Measurements from ENCODE around the gene JSRP1. TPM values are rescaled to one million over a fixed set of nuclear protein-coding genes. Genes with fewer than 3 reads are reported as not detected.
A peak's percentile ranks its signal among the peaks of the same experiment; 100 is the strongest.
"Not testable (repeated sequence)": the region's sequence is repeated elsewhere in the genome, so short reads cannot be mapped to it uniquely, and the experiment has no call there.

JSRP1 gene
- polyA plus RNA-seq, 1 donor = 2.2 TPM

GRCh38 chr19:2282062-2282861 is 26.0 kb upstream of the JSRP1 start, which contains the start of gene PEAK3:
Gene PEAK3, minus strand, starts transcription at chr19:2282175. Its CDS starts 1,244 bp downstream, at chr19:2280931.
- no CpG with 5 or more reads among the region's 41 CpGs for WGBS (ENCODE audit: insufficient coverage, low lambda C conversion rate)
- Histone ChIP-seq H3K36me3 (ENCODE audit: control insufficient read depth, insufficient read depth, low read length) (no peaks in the 10 kb centered on the region), H3K27me3 (ENCODE audit: control insufficient read depth, insufficient read depth, low read length) (peaks cover 35% of the 10 kb centered on the region), H3K9me3 (ENCODE audit: control insufficient read depth, low read depth, low read length) (peaks cover 8% of the 10 kb centered on the region), H3K4me1 (ENCODE audit: control insufficient read depth, insufficient read depth, low read length) (peaks cover 18% of the 10 kb centered on the region), H3K4me3 (ENCODE audit: low read length) (peak within 1 kb of the TSS; percentile 6), H3K27ac (ENCODE audit: low read length) (no peak within 1 kb of the TSS)
- DNase-seq = peak in 1 of 2 donors; percentile 61

GRCh38 chr19:2281265-2282061 is 25.2 kb upstream of the JSRP1 start:
- not testable (repeated sequence) for H3K27ac ChIP-seq (ENCODE audit: low read length); H3K4me3 ChIP-seq (ENCODE audit: low read length); H3K9me3 ChIP-seq (ENCODE audit: control insufficient read depth, low read depth, low read length); H3K36me3 ChIP-seq (ENCODE audit: control insufficient read depth, insufficient read depth, low read length); DNase-seq
- peaks cover 18% of the 10 kb centered on the region for H3K4me1 ChIP-seq (ENCODE audit: control insufficient read depth, insufficient read depth, low read length)
- no CpG with 5 or more reads among the region's 16 CpGs for WGBS (ENCODE audit: insufficient coverage, low lambda C conversion rate)
- peaks cover 27% of the 10 kb centered on the region for H3K27me3 ChIP-seq (ENCODE audit: control insufficient read depth, insufficient read depth, low read length)

DNA sequence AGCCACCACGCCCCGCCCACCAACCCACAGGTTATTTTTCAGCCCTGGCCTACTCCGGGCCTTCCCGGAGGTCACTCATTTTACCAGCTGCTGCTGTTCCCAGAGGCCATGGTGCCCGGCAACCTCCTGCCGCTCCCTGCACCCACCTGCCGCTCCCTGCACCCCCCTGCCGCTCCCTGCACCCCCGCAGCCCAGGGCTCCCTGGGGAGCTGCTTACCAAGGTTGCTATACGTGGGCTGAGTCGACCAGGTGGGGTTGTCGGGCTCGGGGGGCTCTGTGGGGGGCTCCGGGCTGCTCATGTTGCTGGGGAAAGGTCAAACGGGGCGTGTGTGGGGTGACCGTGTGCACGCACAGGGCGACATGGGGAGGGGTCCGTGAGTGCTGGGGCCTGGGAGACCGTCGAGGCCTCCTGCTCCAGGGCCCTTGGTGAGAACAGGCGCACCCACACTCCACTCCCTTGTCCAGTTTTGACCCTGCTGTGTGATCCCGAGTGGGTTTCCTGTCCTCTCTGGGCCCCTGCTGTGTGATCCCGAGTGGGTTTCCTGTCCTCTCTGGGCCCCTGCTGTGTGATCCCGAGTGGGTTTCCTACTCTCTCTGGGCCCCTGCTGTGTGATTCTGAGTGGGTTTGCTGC is 24.5 kb upstream of the JSRP1 start:
- DNase-seq = no peak
- WGBS (ENCODE audit: insufficient coverage, low lambda C conversion rate) = no CpG with 5 or more reads among the region's 26 CpGs
- Histone ChIP-seq H3K4me1 (ENCODE audit: control insufficient read depth, insufficient read depth, low read length) (peaks cover 18% of the 10 kb centered on the region), H3K4me3 (ENCODE audit: low read length) (no peak overlapping the region), H3K36me3 (ENCODE audit: control insufficient read depth, insufficient read depth, low read length) (peaks cover 3% of the 10 kb centered on the region), H3K9me3 (ENCODE audit: control insufficient read depth, low read depth, low read length) (peaks cover 8% of the 10 kb centered on the region), H3K27me3 (ENCODE audit: control insufficient read depth, insufficient read depth, low read length) (peaks cover 22% of the 10 kb centered on the region), H3K27ac (ENCODE audit: low read length) (no peak overlapping the region)

- DNase-seq = peak in 1 of 2 donors; percentile 51
- Histone ChIP-seq H3K4me3 (ENCODE audit: low read length) (no peak overlapping the region), H3K27me3 (ENCODE audit: control insufficient read depth, insufficient read depth, low read length) (peaks cover 22% of the 10 kb centered on the region), H3K36me3 (ENCODE audit: control insufficient read depth, insufficient read depth, low read length) (peaks cover 11% of the 10 kb centered on the region), H3K9me3 (ENCODE audit: control insufficient read depth, low read depth, low read length) (peaks cover 8% of the 10 kb centered on the region), H3K27ac (ENCODE audit: low read length) (no peak overlapping the region), H3K4me1 (ENCODE audit: control insufficient read depth, insufficient read depth, low read length) (peaks cover 27% of the 10 kb centered on the region)
- WGBS (ENCODE audit: insufficient coverage, low lambda C conversion rate) = no CpG with 5 or more reads among the region's 33 CpGs
Observed at GRCh38 chr19:2278459-2279158, 22.4 kb upstream of the JSRP1 start.

DNA sequence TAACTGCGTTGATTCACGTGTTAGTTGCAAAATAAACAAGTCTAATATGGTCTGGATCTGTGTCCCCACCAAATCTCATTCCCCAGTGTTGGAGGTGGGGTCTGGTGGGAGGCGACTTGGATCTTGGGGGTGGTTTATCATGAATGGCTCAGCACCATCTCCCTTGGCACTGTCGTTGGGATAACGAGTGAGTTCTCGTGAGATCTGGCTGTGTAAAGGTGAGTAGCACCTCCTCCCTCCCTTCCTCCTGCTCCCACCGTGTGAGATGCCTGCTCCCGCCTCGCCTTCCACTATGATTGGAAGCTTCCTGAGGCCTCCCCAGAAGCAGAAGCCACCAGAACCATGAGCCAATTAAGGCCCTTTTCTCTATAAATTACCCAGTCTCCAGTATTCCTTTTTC is 20.9 kb upstream of the JSRP1 start:
- peaks cover 10% of the 10 kb centered on the region for H3K27me3 ChIP-seq (ENCODE audit: control insufficient read depth, insufficient read depth, low read length)
- 82% methylated on average over 3 of the region's 9 CpGs for WGBS (ENCODE audit: insufficient coverage, low lambda C conversion rate)
- H3K27ac ChIP-seq (ENCODE audit: low read length) = no peak overlapping the region
- H3K9me3 ChIP-seq (ENCODE audit: control insufficient read depth, low read depth, low read length) = peaks cover 8% of the 10 kb centered on the region
- H3K4me3 ChIP-seq (ENCODE audit: low read length) = no peak overlapping the region
- H3K36me3 ChIP-seq (ENCODE audit: control insufficient read depth, insufficient read depth, low read length) = peaks cover 24% of the 10 kb centered on the region
- no peak for DNase-seq
- peaks cover 35% of the 10 kb centered on the region for H3K4me1 ChIP-seq (ENCODE audit: control insufficient read depth, insufficient read depth, low read length)

DNA sequence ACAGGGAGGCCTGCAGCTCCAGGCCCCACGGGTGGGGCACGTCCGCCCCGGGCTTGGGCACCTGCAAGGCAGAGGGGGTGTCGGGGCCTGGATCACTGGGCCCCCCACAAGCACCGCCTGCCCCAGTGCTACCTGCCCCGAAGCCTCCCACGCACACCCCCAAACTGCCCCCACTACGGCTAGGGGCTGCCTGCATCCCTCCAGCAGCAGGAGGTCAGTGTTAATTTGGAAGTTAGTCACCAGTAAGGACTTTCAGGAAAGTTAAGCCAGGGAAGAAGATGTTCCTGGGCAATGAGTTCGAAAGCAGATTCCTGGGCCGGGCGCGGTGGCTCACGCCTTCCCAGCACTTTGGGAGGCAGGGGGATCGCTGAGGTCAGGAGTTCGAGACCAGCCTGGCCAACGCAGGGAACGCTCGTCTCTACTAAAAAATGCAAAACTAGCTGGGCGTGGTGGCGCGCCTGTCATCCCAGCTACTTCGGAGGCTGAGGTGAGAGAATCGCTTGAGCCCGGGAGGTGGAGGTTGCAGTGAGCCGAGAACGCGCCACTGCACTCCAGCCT is 20.3 kb upstream of the JSRP1 start:
- WGBS (ENCODE audit: insufficient coverage, low lambda C conversion rate) = no CpG with 5 or more reads among the region's 28 CpGs

DNA sequence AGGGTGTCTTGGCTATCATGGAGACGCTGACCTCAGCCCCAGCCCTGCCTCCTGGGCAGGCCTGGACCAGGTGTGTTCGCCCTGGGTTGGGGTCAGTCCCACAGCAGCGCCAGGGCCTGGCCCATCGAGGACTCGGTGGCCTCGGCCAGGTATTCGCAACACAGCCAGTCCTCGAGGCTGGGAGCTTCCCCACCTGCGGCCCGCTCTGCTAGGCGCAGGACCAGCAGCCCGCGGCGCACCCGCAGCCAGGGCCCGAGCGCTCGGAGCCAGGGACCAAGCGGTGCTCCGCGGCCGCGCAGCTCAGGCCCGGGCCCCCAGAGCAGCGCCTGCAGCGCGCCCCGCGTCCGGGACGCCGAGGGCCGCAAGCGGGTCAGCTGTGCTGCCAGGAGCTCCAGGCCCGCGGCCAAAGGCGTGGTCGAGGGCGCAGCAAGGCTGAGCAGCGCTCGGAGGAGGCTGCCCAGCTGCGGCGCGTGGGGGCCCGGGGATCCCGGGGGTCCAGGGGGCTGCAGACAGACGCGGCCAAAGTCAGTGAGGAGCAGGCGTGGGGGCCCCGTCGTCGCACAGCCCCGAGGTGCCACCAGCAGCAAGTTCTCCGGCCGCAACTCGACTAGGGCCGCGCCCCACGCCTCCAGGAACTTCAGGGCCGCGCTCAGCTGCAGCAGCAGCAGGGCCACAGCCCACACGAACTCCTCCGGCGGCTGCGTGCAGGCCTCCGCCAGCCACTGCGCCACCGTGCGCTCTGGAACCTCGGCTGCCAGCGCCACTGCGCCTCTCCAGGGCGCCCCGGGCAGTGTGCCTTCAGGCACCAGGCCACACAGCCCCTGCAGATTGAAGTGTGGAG is 19.6 kb upstream of the JSRP1 start:
- no CpG with 5 or more reads among the region's 74 CpGs for WGBS (ENCODE audit: insufficient coverage, low lambda C conversion rate)
- no peak for DNase-seq
- Histone ChIP-seq H3K4me1 (ENCODE audit: control insufficient read depth, insufficient read depth, low read length) (peaks cover 36% of the 10 kb centered on the region), H3K9me3 (ENCODE audit: control insufficient read depth, low read depth, low read length) (peaks cover 4% of the 10 kb centered on the region), H3K27ac (ENCODE audit: low read length) (no peak overlapping the region), H3K36me3 (ENCODE audit: control insufficient read depth, insufficient read depth, low read length) (peaks cover 33% of the 10 kb centered on the region), H3K4me3 (ENCODE audit: low read length) (no peak overlapping the region), H3K27me3 (ENCODE audit: control insufficient read depth, insufficient read depth, low read length) (peaks cover 4% of the 10 kb centered on the region)

More for the DNA sequence above, 20.3 kb upstream of the JSRP1 start:
- peaks cover 4% of the 10 kb centered on the region for H3K27me3 ChIP-seq (ENCODE audit: control insufficient read depth, insufficient read depth, low read length)
- no peak for DNase-seq
- no peak overlapping the region for H3K27ac ChIP-seq (ENCODE audit: low read length)
- no peak overlapping the region for H3K4me3 ChIP-seq (ENCODE audit: low read length)
- peaks cover 4% of the 10 kb centered on the region for H3K9me3 ChIP-seq (ENCODE audit: control insufficient read depth, low read depth, low read length)
- H3K4me1 ChIP-seq (ENCODE audit: control insufficient read depth, insufficient read depth, low read length) = peaks cover 35% of the 10 kb centered on the region
- H3K36me3 ChIP-seq (ENCODE audit: control insufficient read depth, insufficient read depth, low read length) = peaks cover 29% of the 10 kb centered on the region

DNA sequence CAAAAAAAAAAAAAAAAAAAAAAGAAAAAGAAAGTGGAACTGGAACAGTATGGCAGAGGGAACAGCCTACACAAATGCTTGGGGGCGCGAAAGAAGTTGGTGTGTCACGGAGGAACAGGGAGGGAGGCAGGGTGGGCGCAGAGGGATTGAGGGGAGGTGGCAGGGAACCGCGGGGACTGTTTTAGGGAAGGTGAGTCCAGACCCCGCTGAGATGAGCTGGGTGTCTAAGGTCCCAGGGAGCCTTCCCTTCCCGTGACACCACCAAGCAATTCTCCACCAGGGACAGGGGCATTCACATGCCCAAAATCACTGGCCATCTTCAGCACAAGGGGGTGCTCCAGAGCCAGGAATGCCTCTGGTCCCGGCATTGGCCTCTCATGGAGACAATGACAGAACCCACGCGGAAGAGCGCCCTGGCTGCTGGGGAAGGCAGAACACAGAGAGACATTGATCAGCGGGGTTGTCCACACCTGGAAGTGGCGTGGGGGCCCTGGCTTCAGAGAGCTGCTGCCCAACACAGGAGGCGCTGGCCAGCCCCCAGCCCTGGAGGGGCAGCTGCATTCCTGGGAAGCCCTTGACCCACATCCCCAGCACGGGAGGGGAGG is 18.8 kb upstream of the JSRP1 start:
- no peak overlapping the region for H3K4me3 ChIP-seq (ENCODE audit: low read length)
- H3K9me3 ChIP-seq (ENCODE audit: control insufficient read depth, low read depth, low read length) = peaks cover 4% of the 10 kb centered on the region
- WGBS (ENCODE audit: insufficient coverage, low lambda C conversion rate) = 100% methylated on average over 4 of the region's 16 CpGs
- H3K27ac ChIP-seq (ENCODE audit: low read length) = no peak overlapping the region
- H3K4me1 ChIP-seq (ENCODE audit: control insufficient read depth, insufficient read depth, low read length) = peaks cover 36% of the 10 kb centered on the region
- no peaks in the 10 kb centered on the region for H3K27me3 ChIP-seq (ENCODE audit: control insufficient read depth, insufficient read depth, low read length)
- peaks cover 33% of the 10 kb centered on the region for H3K36me3 ChIP-seq (ENCODE audit: control insufficient read depth, insufficient read depth, low read length)
- DNase-seq = peak in 1 of 2 donors; percentile 60

GRCh38 chr19:2274185-2274711 is 18.0 kb upstream of the JSRP1 start:
- peaks cover 36% of the 10 kb centered on the region for H3K4me1 ChIP-seq (ENCODE audit: control insufficient read depth, insufficient read depth, low read length)

More at GRCh38 chr19:2274185-2274711, 18.0 kb upstream of the JSRP1 start:
- Histone ChIP-seq H3K36me3 (ENCODE audit: control insufficient read depth, insufficient read depth, low read length) (peaks cover 33% of the 10 kb centered on the region), H3K4me3 (ENCODE audit: low read length) (no peak overlapping the region), H3K27me3 (ENCODE audit: control insufficient read depth, insufficient read depth, low read length) (no peaks in the 10 kb centered on the region), H3K27ac (ENCODE audit: low read length) (peak overlapping the region; percentile 52), H3K9me3 (ENCODE audit: control insufficient read depth, low read depth, low read length) (peaks cover 4% of the 10 kb centered on the region)
- no CpG with 5 or more reads among the region's 9 CpGs for WGBS (ENCODE audit: insufficient coverage, low lambda C conversion rate)
- no peak for DNase-seq

Data from large intestine (tissue), 3 donors.